ENCODE measurements around the gene EIF4ENIF1.
"Not testable (repeated sequence)": the region's sequence is repeated elsewhere in the genome, so short reads cannot be mapped to it uniquely, and the experiment has no call there.

Gene EIF4ENIF1

DNA sequence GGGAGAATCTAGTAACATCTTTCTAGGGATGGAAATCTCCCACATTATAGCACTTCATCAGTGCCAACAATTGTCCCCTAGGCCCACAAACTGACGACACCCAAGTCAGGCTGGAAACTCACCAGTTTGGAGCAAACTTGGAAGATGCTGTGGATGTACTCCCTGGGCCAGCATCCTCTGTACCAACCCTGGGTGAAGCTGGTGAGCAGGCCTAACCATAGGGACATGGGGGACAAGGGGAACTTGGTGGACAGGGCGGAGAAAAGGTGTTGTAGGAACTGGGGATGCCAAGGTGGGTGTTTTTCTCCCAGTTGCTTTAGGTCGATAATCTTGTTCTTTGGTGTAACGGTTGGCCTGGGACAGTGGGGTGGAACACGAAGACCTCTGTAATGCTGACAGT, 48.0 kb downstream of the EIF4ENIF1 start:
- no peak for DNase-seq

DNA sequence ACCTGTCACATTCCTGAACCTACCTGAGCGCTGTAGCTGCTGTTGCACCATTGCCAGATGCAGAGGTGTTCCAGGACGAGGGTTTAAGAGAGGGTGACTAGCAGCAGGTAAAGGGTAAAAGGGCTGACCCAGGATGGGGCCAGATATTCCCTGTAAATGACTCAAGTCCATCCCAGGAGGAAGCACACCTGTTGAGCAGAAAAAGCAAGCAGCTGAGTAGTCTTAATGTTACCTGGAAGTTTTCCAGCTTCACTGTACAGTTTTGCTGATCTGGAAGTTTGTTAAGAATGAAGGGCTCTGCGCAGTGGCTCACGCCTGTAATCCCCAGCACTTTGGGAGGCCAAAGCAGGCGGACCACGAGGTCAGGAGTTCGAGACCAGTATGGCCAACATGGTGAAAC, 49.0 kb downstream of the EIF4ENIF1 start:
- DNase-seq = no peak

DNA sequence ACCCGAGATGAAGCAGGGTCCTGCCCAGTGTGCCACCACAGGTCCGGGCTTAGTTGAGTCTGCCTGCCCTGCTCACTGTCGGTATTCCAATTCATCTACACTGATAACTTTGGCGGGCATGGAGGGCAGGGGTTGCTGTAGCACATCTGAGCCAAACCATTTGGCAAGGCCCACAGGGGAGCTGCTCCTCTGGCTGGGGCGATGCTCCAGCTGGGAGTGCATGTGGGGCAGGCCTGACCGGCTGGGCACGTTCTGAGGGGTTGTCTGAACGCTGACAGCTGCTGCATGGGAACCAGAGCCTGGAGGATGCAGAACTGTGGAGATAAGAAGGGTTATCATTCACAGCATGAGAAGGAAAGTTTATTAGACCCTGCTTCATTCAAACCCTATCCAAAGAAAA, 49.8 kb downstream of the EIF4ENIF1 start:
- DNase-seq = no peak

DNA sequence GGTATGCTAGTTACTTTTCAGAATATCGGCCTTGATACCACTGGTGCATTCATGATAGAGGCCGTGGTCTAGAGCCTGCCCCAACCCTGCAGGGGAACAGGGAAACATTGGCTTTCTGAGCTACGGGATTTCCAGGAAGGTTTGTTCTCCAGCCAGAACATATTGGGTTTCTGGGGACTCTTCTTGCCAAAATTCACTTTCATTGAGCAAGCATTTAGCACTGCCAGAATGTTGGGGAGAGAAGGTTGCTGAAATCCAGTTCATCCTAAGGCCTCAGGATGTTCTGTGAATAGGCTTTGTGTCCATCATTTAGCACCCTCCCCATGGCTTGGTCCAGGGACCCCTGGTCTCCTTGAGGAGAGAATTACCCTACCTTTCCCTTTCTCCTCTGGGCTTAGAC, 53.5 kb downstream of the EIF4ENIF1 start:
- DNase-seq = no peak

DNA sequence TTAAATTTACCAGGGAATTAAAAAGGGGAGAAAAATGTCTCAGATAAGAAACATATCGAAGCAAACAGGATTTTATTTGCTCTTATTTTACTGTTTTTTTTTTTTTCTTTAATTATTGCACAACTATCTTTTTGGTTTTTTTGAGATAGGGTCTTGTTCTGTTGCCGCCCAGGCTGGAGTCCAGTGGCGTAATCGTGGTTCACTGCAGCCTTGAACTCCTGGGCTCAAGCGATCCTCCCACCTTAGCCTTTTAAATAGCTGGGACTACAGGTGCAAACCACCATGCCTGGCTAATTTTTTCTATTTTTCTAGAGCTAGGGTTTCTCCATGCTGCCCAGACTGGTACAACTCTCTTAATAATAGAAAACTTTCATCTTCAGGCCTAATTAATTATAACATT, 57.7 kb downstream of the EIF4ENIF1 start:
- no peak for DNase-seq

DNA sequence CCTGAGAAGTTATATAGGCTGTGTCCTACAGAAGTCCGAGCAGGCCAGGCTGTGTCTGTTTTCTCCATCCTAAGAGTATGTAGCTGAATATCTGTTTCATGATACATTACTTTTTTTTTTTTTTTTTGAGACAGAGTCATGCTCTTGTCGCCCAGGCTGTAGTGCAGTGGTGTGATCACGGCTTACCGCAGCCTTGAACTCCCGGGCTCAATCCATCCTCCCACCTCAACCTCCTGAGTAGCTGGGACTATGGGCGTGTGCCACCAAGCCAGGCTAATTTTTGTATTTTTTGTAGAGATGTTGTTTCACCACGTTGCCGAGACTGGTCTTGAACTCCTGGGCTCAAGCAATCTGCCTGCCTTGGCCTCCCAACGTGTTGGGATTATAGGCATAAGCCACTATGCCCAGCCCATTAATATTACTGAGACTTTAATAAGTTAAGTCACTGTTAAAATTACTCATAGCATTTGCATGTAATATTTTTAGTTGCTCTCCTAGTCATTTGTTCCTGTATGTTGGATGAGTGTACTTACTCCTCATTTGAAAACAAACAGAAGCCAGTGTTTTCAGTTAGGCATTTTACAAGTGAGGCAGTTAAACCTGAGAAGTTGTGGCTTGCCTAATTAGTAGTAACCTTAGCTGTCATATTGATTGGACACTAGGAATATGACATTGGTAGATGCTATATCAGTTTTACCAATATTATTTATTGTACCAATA, 64.2 kb downstream of the EIF4ENIF1 start:
- DNase-seq = no peak

DNA sequence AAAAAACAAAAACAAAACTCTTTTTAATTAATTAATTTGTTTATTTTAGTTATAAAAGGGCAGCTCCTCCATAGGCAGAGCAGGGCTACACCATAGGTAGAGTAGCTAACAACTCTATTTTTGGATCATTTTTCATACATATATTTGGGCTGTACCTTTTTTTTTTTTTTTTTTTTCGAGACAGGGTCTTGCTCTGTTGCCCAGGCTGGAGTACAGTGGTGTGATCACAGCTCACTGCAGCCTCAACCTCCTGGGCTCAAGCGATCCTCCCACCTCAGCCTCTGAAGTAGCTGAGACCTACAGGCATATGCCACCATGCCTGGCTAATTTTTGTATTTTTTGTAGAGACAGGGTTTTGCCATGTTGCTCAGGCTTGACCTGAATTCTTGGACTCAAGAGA, 87.3 kb downstream of the EIF4ENIF1 start:
- not testable (repeated sequence) for DNase-seq

DNA sequence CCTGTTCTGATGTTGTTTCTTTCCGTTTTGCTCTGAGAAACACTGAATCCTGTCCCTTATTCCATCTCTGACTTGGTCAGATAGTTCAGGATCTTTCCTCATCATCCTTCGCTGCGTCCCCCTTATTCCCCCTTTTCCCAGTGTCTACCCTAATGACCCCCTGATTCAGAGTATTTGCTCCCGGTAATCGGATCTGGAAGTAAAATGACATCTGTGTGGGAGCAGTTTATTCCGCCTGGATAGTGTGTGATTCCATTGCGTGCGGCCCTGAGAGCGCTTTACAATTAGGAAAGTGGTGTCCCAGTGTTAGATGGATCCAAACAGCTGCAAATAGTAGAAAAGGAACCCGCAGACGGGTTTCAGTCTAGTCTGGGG, 89.6 kb downstream of the EIF4ENIF1 start:
- peak; percentile 11 for DNase-seq

DNA sequence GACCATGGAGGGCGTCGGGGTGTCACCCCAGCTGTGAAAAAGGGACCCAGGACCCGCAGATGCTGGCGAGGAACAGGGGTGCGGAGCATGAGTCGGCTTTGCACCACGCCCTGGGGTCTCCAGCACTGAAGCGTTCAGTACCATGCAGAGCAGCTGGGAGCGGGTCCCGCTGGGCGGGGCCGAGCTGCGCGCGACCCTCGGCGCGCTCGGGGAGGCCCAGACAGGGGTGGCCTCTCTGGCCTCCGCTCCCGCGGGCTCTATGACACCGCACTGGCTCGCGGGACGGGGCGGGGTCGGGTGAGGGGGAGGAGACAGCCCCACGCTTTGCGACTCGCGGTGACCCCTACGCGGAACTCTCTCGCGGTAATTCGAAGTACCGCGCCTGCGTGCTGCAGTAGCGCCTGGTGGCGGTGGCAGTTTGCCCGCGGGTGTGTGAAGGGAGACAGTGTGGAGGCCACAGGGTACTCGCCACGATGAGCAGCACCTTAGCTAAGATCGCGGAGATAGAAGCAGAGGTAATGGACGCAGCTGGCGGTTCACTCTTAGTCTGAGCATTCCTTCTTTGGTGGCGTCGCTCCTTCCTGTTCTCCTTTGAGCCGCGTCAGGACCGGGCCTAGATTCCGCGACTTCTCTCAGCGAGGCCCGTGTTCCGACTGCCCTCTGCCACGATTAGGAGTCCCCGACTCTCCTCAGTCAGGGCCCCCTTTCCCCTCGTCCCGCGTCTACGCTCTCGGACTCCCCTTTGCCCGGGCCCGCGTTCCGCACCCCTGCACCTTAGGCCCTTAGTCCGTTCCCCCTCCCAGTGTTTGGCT, 90.2 kb downstream of the EIF4ENIF1 start, which contains the start of gene DRG1:
Gene DRG1, plus strand, starts transcription at position 394 of the 812 bp plus-strand sequence. Its CDS starts 80 bp downstream, at position 474.
- peak; percentile 95 for DNase-seq

DNA sequence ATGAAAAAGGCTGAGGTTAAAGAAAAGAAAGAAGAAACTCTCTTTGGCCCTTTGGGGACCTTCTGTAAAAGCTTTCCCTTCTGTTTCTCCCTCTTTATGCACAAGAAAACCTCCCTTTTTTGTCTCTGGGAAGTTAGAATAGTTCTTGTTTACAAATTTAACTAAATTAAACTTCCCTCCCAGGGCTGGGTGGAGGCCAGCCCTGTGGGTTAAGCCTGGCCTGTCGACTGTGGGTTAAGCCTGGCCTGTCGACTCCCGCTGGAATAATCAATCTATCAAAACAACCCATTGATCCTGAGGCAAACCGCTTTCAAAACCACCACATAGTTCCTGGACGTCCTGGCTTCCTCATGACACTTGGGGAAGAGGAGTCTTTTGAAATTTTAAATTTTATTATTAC, 91.4 kb downstream of the EIF4ENIF1 start:
- DNase-seq = no peak

DNA sequence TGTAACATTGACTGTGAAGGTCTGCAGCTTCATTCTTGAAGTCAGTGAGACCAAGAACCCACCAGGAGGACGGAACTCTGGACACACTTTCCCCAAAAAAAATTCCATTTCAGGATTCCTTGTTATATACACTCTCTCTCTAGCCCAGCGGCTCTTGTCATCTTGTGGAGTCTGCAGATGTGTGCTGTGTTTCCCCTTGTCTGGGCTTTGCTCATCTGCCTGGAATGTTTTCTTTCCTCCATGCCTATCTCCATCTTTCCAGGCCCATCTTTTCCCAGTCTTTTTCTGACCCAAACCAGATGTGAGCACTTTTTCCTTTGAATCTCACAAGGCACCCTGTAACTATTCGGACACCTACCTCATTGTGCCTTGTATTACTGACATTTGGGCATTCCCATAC, 95.3 kb downstream of the EIF4ENIF1 start:
- DNase-seq = peak; percentile 81

DNA sequence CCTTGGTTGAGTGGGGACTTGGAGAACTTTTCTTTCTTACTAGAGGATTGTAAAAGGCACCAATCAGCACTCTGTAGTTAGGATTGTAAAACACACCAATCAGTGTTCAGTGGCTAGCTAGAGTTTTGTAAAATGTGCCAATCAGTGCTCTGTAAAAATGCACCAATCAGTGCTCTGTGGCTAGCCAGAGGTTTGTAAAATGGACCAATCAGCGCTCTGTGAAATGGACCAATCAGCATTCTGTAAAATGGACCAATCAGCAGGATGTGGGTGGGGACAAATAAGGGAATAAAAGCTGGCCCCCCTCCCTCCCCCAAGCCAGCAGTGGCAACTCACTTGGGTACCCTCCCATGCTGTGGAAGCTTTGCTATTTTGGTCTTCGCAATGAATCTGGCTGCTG, 95.7 kb downstream of the EIF4ENIF1 start:
- DNase-seq = peak; percentile 19
